Measurements from ENCODE around the gene IFITM10.

IFITM10 gene

DNA sequence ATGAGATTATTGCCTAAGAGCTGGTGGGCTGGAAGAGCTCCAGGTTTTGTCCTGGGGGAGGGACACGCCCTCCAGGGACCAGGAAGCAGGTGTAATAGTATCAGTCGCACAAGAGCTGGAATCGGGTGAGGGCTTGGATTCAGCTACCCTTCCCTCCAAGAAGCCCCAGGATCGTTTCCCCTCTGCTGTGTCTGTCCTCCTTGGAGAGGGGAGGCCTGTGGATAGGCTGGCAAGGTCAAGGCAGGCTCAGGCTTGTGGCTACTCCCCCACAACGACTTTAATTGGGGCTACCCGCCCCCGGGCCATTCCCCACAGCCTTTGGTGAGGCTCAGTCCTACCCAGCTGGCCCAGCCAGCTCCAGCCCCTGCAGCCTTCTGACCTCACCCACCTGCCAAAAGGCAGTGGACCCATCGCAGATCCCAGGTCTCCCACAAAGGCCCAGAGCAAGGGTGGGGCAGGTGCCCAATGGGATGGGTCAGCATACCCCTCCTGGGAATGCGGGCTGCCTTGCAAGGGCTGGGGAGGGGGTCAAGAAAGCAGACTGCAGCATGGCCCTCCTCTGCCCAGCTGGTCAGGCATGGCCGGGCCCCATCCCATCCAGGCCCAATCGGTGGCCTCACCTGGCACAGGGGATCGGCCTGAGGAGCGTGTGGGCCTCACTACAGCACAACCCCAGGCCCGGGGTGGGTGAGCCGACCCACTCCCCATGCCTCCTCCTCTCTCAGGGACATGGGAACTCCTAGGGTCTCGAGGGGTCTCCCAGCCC is 12.3 kb upstream of the IFITM10 start:
- peak; percentile 16 for DNase-seq

GRCh38 chr11:1761857-1762536 is 11.6 kb upstream of the IFITM10 start:
- no peak for DNase-seq

- DNase-seq = no peak
Measured at GRCh38 chr11:1761110-1761856, 10.9 kb upstream of the IFITM10 start.

DNA sequence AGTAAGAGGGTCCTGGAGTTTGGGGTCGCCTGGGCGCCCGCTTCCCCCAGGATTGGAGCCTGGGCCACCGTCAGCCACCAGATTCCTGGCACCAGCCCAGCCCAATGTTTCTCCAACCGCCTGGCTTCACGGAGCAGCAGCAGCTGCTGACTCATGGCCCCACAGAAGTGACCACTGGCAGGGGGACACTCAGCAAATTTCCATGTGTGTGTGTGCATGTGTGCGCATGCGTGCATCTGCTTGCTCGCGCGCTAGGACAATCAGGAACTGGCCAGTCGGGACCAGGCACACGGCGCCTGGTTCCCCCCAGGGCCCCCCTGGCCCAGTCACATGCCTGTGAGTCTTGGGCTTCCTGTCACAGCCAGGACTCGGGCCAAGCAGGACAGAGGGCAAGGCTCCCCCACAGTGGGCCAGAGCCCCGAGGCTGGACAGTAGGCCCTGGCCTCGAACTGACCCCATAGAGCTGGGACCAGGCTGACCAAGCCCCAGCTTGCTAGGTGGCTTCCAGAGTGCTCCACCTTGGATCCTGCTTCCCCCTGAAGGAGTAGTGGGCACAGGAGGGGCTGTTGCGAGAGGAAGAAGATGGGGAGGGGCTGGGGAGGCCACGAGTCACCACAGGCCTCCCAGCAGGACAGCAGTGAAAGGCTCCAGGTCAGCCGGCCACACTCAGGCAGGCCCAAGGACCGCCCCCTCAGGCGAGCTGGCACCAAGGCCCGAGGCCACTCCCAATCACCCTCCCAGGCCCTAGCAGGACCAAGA is 10.1 kb upstream of the IFITM10 start:
- DNase-seq = no peak

- no peak for DNase-seq
Measured at GRCh38 chr11:1759851-1760220, 9.4 kb upstream of the IFITM10 start.

GRCh38 chr11:1759151-1759850 is 8.9 kb upstream of the IFITM10 start:
- no peak for DNase-seq

- no peak for DNase-seq
Measured at GRCh38 chr11:1758611-1759150, 8.3 kb upstream of the IFITM10 start.

- no peak for DNase-seq
Measured at GRCh38 chr11:1757861-1758610, 7.6 kb upstream of the IFITM10 start.

DNA sequence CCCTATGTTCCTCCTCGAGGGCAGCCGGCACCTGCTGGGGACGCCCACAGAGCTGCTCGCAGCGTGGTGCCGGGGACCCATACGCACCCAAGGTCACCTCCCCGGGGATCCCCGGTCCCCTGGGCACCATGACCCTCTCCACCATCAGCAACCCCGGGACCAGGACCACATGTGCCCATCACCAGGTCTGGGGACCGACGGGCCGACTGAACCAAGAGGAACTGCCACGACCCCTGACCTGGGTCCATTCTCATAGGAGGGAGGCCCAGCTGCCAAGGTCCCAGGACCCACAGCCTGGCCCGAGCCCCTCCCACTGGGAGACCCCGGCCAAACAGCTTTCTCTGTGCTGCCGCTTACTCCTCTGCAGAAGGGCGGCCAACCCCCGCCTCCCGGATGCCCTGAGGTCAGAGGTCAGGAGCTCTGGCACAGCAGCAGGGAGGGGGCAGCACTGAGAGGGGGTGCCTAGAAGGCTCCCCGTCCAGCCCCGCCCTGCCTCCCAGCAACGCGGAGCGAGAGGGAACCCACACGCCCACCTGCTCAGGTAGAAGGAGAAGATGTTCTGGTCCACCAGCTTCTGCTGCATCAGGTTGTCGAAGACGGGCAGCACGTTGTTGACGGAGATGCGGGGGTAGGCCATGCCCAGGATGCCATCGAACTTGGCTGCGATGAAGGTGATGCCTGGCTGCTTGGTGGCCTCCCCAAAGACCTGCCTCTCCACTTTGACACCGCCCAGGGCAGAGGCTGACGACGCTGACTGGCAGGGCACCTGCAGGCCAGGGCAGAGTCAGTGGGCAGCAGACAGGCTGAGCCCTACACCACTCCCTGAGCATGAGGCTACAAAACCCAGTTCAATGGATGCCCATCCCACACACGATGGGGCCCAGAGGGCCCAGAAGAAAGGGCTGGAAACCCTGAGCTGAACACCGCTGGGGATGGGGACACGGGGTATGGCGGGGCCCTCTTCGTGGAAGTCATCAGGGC is 6.7 kb upstream of the IFITM10 start:
- no peak for DNase-seq

DNA sequence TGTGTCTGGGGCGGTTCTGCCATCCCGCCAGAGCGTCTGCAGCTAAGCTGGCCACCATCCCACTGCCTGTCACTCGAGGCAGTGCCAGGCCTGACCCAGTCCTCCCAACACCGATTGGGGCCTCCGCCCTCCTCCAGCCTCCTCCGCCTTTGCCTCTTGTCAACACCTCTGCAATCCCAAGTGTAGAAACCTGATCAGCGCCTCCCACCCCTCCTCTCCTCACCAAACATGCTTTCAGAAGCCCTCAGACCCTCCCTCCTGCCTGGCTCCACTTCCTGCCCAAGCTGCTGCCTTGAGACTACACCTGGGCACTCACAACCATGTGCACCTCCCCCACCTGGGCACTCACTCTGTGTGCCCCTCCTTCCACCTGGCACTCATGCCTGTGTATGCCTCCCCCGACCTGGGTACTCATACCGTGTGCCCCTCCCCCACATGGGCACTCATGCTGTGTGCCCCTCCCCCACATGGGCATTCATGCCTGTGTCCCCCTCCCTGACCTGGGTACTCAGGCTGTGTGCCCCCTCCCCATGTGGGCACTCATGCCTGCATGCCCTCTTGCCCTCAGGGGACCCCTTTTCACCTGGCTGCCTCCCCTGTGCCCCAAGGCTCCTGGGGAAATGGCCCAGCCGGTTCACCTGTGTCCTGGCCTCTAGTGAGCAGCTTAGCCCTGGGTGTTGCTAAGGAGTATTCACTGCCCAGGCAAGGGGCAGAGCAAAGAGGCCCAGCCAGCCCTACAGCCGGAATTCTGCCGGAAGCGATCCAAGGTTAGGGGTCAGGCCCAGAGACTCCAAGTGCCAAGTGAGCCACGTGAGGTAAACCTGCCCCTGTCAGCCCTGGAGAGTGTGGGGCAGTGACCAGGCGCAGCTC is 5.5 kb upstream of the IFITM10 start:
- no peak for DNase-seq

- no peak for DNase-seq
Measured at GRCh38 chr11:1755344-1755691, 4.9 kb upstream of the IFITM10 start.

- no peak for DNase-seq
Measured at GRCh38 chr11:1754376-1755150, 4.2 kb upstream of the IFITM10 start.

DNA sequence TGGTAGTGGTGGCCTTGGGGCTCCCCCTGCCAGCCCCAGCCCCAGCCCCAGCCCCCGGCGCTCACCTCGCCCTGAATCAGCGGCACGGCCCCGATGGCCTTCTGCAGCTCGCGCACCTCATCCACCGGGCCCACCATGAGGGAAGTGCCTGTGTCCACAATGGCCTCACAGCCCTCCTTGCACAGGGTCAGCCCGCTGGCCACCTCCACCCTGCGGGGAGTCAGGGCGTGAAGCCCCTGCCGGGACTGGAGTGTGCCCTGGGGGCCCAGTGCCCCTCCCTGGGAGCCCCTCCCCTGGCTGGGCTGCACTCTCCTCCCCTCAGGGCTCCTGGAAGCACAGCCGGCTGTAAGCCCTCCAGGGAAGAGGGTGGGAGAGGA is 3.5 kb upstream of the IFITM10 start:
- no peak for DNase-seq

DNA sequence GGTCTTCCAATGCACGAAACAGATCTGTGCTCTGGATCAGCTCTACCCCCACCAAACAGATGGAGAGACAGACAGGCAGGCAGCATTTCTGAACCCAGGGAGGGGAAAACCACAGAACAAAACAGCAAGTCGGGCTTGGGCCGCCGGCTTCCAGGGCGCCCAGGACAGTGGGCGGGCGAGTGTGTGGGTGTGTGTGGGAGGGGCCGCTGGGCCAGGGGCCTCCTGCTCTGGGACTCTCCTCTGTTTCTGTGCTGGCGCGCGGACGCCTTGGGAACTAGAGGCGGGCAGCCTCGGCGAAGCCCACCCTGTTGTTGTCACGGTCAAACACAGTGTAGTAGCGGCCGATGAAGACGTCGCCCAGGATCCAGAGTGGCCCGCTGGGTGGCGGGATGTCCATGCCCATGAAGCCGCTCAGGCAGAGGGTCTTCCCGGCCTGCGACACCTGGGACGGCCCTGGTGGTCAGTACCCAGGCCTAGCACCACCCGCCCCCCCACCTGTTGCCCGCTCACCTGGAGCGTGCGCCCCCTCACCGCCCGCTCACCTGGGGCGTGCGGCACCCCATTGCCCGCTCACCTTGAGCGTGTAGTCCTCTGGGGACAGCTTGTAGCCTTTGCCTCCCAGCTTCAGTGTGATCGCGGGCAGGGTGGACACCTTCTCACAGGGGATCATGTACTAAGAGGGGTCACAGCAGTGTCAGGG is 3.0 kb upstream of the IFITM10 start:
- no peak for DNase-seq

- no peak for DNase-seq
Measured at GRCh38 chr11:1752907-1753228, 2.5 kb upstream of the IFITM10 start.

GRCh38 chr11:1751999-1752906 is 1.9 kb upstream of the IFITM10 start:
- DNase-seq = no peak

GRCh38 chr11:1751531-1751921 is 1.1 kb upstream of the IFITM10 start:
- no peak for DNase-seq
